Stimulated activated naive CD8-positive, alpha-beta T cell treated with anti-CD3 and anti-CD28 coated beads, Interleukin-15, Interleukin-2, amounts not matched to agents 100 ng/mL and 50 ng/mL, for 24 hours (primary cell): ENCODE data around the gene STAC.
"Not testable (repeated sequence)": the region's sequence is repeated elsewhere in the genome, so short reads cannot be mapped to it uniquely, and the experiment has no call there.

ENCODE experiments used
- H3K27ac Mint-ChIP-seq: one replicate; pipeline ENCODE4 v1.8.0; 2021; ENCODE audit warnings: mild to moderate bottlenecking, mixed read lengths
- H3K27me3 Mint-ChIP-seq: one replicate; pipeline ENCODE4 v1.8.0; 2021; ENCODE audit warnings: mixed read lengths
- H3K36me3 Mint-ChIP-seq: one replicate; pipeline ENCODE4 v1.8.0; 2021; ENCODE audit warnings: low read depth, mixed read lengths
- H3K4me1 Mint-ChIP-seq: one replicate; pipeline ENCODE4 v1.8.0; 2021; ENCODE audit warnings: low read depth, mixed read lengths
- H3K4me3 Mint-ChIP-seq: one replicate; pipeline ENCODE4 v1.8.0; 2021; ENCODE audit warnings: mild to moderate bottlenecking, mixed read lengths
- H3K9me3 Mint-ChIP-seq: one replicate; pipeline ENCODE4 v1.8.0; 2021; ENCODE audit warnings: mixed read lengths

STAC gene

DNA sequence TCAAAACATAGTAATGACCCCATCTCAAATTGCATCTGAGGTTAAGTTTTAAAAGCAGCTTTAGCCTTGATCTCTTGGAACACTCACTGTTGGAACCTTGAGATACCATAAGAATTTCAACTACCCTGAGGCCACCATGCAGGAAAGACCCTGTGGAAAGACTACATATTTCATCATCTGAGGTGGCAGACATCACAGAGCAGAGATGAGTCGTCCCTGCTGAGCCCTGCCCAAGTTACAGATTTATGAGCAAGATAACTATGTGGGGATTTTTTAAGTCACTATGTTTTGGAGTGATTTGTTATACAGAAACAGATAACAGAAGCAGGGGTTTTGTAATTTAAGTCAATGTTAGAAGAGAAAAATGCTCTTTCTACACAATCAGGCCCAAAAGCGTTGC is 168.4 kb downstream of the STAC start:
- peaks cover 7% of the 10 kb centered on the region for H3K9me3 Mint-ChIP-seq
- no peak overlapping the region for H3K4me3 Mint-ChIP-seq
- no peak overlapping the region for H3K27ac Mint-ChIP-seq

DNA sequence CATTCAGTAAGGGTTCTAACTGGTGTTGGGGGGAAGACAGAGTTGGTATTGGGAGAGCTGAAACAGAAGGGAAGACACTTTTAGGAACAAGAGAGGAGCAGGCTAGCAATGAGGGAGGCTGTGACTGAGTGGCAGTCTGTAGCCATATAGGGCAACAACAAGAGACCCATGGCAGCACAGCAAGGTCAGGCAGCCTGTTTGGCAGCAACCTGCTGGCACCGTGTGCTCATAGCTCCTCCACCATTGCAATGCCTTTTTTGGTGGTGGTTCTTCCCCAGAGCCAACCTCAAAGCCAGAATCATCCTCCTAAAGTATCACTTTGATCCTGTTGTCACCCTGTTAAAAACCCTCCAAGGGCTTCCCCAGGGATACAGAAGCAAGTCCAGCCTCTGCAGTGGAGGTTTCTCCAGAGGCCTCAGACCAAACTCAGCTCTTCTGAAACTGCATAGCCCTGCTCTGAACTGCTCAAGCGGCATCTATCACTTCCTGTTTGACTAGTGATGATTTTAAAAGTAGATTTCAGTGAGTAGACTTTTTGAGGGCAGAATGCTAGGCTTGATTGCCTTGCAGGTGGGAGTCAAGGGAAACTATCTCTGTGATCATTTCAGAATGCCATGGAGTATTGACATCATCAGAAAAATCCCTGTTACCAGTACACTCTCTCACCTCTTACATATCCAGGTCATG is 176.9 kb downstream of the STAC start:
- Mint-ChIP-seq H3K4me3 (no peak overlapping the region), H3K27ac (no peak overlapping the region), H3K4me1 (peaks cover 3% of the 10 kb centered on the region), H3K27me3 (peaks cover 3% of the 10 kb centered on the region), H3K9me3 (no peaks in the 10 kb centered on the region), H3K36me3 (no peaks in the 10 kb centered on the region)

More for the DNA sequence above, 168.4 kb downstream of the STAC start:
- H3K36me3 Mint-ChIP-seq = no peaks in the 10 kb centered on the region
- H3K27me3 Mint-ChIP-seq = no peaks in the 10 kb centered on the region
- H3K4me1 Mint-ChIP-seq = no peaks in the 10 kb centered on the region

DNA sequence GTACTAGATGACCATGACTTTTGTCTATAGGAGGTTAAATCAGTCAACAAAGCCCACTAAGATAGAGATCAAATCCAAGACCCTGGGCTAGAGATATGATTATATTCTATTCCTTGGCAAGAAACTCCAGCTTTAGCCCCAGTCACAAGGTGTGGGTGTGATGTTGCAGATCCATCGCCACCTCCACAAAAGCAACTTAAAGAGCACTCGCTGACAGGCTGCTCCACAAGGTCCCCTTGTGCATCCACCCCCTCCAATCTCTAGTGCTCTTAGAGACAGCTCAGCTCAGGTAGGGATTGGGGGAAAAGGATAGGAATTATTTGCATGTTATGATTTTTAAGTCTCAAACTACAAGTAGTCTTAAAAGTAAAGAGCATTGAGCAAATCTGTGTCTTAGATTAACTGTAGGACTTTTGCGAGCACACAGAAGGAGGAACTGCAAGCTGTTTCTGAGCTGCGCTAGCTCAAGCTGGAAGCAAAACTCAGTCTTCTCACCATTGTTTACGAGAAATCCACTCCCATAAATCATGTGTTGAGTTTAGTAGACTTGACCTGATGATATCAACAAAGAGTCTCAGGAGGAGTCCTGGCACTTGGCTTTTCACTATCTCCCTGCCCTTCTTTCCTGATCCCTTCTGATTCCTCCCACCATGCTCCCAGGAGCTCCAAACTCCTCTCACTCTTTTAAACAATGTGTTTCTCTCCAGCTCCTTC is 177.6 kb downstream of the STAC start:
- Mint-ChIP-seq H3K4me3 (no peak overlapping the region), H3K27me3 (peaks cover 3% of the 10 kb centered on the region), H3K9me3 (no peaks in the 10 kb centered on the region), H3K36me3 (no peaks in the 10 kb centered on the region), H3K4me1 (peaks cover 3% of the 10 kb centered on the region), H3K27ac (no peak overlapping the region)

DNA sequence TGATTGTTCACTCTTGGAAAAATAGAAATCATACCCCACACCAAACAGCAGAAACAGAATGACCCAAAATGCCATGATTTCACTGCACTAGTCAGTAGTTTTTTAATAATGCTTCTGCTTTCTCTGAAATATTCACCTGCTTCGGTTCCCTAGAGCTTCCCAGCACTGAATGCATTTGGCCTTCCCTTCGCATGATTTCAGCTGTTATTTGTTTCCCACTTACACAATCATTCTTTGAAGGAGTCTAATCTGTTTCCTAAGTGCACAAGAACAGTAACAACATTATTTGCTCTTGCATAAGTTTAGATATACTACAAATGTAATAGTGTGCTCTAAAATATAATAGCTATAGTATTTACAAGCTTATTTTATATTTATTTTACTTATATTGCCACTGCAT is 178.7 kb downstream of the STAC start:
- Mint-ChIP-seq H3K27ac (no peak overlapping the region), H3K9me3 (no peaks in the 10 kb centered on the region), H3K4me3 (no peak overlapping the region), H3K27me3 (peaks cover 3% of the 10 kb centered on the region), H3K4me1 (peaks cover 3% of the 10 kb centered on the region), H3K36me3 (no peaks in the 10 kb centered on the region)

DNA sequence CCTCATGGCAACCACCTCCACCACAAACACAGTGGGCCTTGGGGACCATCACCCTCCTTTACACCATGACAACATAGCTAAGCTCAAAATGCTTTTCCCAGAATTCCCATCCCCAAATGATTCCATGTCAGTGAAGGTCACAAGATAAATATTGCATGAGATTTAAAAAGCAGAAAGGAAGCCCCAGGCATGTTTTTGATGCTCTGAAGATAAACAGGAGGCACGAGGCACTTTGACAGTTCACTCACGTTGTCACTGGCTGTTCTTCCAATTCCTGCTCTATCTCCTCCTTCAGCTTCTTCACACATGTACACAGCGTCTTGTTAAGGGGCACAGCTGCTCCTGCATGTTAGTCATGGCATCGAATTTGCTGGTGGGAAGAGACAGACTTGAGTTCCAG is 180.4 kb downstream of the STAC start:
- Mint-ChIP-seq H3K36me3 (no peaks in the 10 kb centered on the region), H3K27me3 (peaks cover 3% of the 10 kb centered on the region), H3K4me3 (no peak overlapping the region), H3K4me1 (peaks cover 3% of the 10 kb centered on the region), H3K9me3 (no peaks in the 10 kb centered on the region), H3K27ac (no peak overlapping the region)

DNA sequence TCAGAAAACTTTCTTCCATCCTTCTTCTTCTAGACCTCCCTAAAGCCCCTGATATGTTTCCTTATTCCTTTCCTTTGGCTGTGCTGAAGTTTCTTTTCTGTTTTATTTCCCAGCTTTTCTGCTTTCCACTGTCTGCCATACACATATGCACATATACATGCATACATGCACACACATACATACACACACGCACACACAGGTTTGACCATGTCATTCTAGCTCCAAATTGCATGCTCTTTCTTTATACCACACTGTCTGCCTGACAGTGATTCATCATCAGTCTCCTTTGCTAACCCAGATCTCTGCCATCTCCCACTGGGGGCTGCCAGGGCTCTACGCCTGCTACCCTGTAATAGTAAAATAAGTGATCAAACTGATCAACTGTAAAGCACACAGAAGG is 181.3 kb downstream of the STAC start:
- Mint-ChIP-seq H3K4me1 (peaks cover 3% of the 10 kb centered on the region), H3K27ac (no peak overlapping the region), H3K36me3 (no peaks in the 10 kb centered on the region), H3K9me3 (no peaks in the 10 kb centered on the region), H3K27me3 (peaks cover 3% of the 10 kb centered on the region), H3K4me3 (no peak overlapping the region)

DNA sequence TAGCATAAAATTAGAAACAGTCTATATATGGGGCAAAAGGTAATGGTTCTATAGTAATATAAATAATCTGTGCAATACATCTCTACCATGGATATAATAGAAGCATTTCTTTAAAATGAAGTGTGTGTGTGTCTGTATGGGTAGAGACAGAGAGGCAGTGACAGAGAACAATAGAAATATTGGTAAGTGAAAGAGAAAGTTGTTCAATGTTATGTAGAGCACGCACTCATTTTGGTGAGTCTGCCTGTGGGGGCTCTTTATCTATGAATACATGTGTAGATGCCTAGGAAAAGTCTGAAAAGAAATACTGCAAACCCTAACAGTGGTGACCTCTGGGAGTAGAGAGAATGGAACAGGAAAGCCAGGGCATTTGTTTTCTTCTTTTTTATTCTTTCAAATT is 182.6 kb downstream of the STAC start:
- no peak overlapping the region for H3K27ac Mint-ChIP-seq
- H3K4me3 Mint-ChIP-seq = no peak overlapping the region
- no peaks in the 10 kb centered on the region for H3K9me3 Mint-ChIP-seq
- no peaks in the 10 kb centered on the region for H3K4me1 Mint-ChIP-seq
- no peaks in the 10 kb centered on the region for H3K36me3 Mint-ChIP-seq
- peaks cover 3% of the 10 kb centered on the region for H3K27me3 Mint-ChIP-seq

DNA sequence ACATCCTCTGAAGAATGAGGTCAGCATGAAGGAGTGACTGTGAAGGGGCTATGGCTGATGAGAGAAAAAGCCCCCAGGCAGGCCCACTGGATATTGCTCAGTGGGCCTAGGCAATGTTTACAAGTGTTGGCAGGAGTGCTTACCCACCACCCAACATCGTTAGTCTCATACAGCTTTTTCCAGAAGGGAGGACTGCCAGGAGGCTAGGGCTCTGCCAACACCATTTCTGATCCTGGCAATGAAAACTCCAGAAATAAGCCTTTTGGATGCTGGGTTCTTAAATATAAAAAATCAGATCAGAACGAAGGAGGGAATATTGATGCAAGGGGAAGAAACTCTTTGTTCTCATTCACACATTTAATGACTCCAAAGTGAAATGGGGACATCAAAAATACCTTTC is 194.9 kb downstream of the STAC start:
- no peak overlapping the region for H3K27ac Mint-ChIP-seq
- H3K4me1 Mint-ChIP-seq = no peaks in the 10 kb centered on the region
- no peak overlapping the region for H3K4me3 Mint-ChIP-seq
- H3K9me3 Mint-ChIP-seq = peaks cover 9% of the 10 kb centered on the region
- peaks cover 3% of the 10 kb centered on the region for H3K27me3 Mint-ChIP-seq
- no peaks in the 10 kb centered on the region for H3K36me3 Mint-ChIP-seq

DNA sequence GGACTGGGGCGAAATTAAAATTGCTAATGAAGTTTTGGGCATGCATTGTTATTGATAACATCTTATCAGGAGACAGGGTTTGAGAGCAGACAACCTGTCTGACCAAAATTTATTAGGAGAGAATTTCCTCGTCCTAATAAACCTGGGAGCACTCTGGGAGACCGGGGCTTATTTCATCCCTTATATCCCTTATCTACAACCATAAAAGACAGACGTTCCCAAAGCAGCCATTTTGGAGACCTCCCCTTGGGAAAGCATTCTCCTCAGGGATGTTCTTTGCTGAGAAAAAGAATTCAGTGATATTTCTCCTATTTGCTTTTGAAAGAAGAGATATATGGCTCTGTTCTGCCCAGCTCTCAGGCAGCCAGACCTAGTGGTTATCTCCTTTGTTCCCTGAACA is 198.1 kb downstream of the STAC start:
- H3K9me3 Mint-ChIP-seq = peaks cover 14% of the 10 kb centered on the region
- not testable (repeated sequence) for H3K27me3 Mint-ChIP-seq, H3K4me3 Mint-ChIP-seq, H3K36me3 Mint-ChIP-seq, H3K4me1 Mint-ChIP-seq, H3K27ac Mint-ChIP-seq

DNA sequence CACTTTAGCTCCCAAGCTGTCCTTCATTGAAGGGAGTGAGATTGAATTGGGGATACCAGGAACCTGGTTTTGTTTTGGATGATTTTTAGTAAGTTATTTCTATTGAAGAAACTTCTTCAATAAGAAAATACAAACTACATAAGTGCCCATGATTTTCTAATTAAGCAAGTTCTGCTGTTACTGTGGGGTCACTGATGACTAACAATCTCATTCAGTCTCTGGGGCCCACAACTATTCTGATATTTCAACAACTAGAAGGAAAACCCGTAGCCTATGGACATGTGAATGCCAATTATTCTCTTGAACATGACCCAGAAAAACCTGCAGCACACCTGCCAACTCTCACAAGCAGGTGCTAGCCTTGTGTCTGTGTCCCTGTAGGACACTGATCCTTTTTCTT is 199.4 kb downstream of the STAC start:
- H3K27me3 Mint-ChIP-seq = peaks cover 4% of the 10 kb centered on the region
- no peak overlapping the region for H3K4me3 Mint-ChIP-seq
- H3K27ac Mint-ChIP-seq = no peak overlapping the region
- H3K36me3 Mint-ChIP-seq = no peaks in the 10 kb centered on the region
- no peaks in the 10 kb centered on the region for H3K4me1 Mint-ChIP-seq
- peaks cover 14% of the 10 kb centered on the region for H3K9me3 Mint-ChIP-seq

DNA sequence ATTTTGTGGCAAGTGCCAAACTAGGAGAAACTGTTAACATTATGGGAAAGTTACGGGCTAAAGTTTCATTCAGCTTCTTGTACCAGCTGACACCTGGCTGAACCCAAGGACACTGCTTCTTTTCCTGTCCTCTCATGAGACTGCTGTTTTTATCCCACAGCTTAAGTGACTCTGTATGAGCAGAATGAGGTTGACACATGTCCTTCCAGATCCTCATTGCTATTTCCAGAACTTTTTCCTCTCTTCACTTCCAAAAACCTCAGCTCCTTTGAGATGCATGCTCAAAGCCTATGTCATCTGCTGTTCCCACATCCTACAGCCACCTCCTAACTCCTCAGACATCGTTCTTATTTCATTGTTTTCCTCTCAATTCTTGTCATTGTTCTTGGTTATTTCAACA is 200.4 kb downstream of the STAC start:
- Mint-ChIP-seq H3K27ac (no peak overlapping the region), H3K27me3 (peaks cover 4% of the 10 kb centered on the region), H3K36me3 (no peaks in the 10 kb centered on the region), H3K4me1 (no peaks in the 10 kb centered on the region), H3K4me3 (no peak overlapping the region), H3K9me3 (peaks cover 17% of the 10 kb centered on the region)

DNA sequence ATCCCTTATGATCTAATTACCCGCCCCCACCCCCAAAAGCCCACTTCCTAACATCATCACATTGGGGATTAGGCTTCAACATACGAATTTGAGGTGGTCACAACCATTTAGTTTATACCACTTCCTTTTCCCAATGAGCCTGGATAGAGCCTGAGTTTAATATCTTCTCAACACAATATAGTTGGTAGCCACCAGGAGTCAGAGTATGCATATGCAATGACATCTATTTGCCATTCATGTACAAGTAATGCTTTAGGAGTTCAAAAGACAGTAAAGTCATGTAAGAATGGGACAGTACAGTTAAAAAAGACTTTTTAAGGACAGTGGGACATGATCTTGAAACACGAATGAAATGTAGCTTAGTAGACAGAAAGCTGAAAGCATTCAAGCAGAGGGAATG is 211.7 kb downstream of the STAC start:
- no peak overlapping the region for H3K4me3 Mint-ChIP-seq
- H3K27ac Mint-ChIP-seq = no peak overlapping the region
- H3K27me3 Mint-ChIP-seq = peaks cover 6% of the 10 kb centered on the region
- H3K4me1 Mint-ChIP-seq = no peaks in the 10 kb centered on the region
- H3K36me3 Mint-ChIP-seq = no peaks in the 10 kb centered on the region
- peaks cover 8% of the 10 kb centered on the region for H3K9me3 Mint-ChIP-seq

DNA sequence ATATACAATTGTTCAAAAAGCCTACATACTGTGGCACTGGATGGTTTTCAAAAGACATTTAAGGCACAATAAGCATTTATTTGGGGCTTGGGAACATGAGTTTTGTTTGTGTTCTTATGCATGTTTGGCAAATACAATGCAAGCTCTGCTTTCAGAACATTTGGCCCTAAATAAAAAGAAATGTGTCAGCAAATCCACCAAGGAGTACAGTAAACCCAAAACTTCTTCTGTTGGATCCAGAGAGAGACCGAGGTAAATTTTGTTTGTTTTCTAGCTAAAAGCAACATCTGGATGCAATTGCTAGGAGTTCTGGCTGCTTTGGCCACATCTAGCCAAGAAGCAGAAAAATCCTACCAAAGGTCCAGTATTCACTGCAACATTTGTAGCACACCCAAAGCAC is 215.2 kb downstream of the STAC start:
- H3K9me3 Mint-ChIP-seq = no peaks in the 10 kb centered on the region

DNA sequence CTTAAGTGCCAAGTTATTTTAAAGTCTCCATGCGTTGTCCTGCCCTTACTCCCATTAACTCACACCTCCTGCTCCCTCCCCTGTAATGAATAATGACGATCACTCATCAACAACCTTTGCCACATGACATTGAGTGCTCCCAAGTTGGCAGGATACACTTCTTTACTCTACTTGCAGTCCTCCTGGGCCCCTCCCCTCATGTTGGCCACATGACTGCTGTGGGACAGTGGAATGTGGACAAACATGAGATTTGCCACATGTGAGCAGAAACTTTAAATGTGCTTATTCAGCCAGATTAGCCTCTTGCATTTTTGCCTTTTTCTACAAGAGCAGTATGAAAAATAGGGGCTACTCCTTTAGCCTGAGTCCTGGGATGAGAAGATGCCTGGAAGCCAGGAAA is 216.1 kb downstream of the STAC start:
- Mint-ChIP-seq H3K27me3 (peaks cover 6% of the 10 kb centered on the region), H3K36me3 (no peaks in the 10 kb centered on the region), H3K4me3 (no peak overlapping the region), H3K9me3 (no peaks in the 10 kb centered on the region), H3K27ac (no peak overlapping the region), H3K4me1 (no peaks in the 10 kb centered on the region)

More for the DNA sequence above, 215.2 kb downstream of the STAC start:
- no peaks in the 10 kb centered on the region for H3K4me1 Mint-ChIP-seq
- no peak overlapping the region for H3K4me3 Mint-ChIP-seq
- no peak overlapping the region for H3K27ac Mint-ChIP-seq
- peaks cover 6% of the 10 kb centered on the region for H3K27me3 Mint-ChIP-seq
- no peaks in the 10 kb centered on the region for H3K36me3 Mint-ChIP-seq

DNA sequence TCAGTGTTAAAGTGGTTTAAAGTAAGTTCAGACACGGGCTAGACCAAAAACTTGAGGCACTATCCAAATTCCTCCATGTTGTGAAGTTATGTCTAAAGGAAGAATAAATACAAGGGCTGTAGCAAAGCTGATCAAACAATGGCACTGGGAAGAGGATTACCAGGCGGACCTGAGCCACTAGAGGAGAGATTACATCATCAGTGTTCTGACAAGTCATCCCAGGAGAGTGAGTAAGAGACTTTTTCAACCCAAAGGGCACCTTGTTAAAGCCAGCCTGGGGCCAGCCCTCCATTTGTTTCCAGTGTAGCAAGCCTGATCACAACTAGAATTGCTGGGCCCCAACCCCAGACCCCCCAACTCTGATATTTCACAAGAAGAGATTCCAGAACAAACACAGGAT is 217.1 kb downstream of the STAC start:
- H3K27ac Mint-ChIP-seq = no peak overlapping the region
- H3K4me3 Mint-ChIP-seq = no peak overlapping the region
- no peaks in the 10 kb centered on the region for H3K9me3 Mint-ChIP-seq
- no peaks in the 10 kb centered on the region for H3K4me1 Mint-ChIP-seq
- no peaks in the 10 kb centered on the region for H3K36me3 Mint-ChIP-seq
- H3K27me3 Mint-ChIP-seq = peaks cover 6% of the 10 kb centered on the region
